ENCODE data around the gene TBL2.

The TBL2 gene, protein sequence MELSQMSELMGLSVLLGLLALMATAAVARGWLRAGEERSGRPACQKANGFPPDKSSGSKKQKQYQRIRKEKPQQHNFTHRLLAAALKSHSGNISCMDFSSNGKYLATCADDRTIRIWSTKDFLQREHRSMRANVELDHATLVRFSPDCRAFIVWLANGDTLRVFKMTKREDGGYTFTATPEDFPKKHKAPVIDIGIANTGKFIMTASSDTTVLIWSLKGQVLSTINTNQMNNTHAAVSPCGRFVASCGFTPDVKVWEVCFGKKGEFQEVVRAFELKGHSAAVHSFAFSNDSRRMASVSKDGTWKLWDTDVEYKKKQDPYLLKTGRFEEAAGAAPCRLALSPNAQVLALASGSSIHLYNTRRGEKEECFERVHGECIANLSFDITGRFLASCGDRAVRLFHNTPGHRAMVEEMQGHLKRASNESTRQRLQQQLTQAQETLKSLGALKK

DNA sequence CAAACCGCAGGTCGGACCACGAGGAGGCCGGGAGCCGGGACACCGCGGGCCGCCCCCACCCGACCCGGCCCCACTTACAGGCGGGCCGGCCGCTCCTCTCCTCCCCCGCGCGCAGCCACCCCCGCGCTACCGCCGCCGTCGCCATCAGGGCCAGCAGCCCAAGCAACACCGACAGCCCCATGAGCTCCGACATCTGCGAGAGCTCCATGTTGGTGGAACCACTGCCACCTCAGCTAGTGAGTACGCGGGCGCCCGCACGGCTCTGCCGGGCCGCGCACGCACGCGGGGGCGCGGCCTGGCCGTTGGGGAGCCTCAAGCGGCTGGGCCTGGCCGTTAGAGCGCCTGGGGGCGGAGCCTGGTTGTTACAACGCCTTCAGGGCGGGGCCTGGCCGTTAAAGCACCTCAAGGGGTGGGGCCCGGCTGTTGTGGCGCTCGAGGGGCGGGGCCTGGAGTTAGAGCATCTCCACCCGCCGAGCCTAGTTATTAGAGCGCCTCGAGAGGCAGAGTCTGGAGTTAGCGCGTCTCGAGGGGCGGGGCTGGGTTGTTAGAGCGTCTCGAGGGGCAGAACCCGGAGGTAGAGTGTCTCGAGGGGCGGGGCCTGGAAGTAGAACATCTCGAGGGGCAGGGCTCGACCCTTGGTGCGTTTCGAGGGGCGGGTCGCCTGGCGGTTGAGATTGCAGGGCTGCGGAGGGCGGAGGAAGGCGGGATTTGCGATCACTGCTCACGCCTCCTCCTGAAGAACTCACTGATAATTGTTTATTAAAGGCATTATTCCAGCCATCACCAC lies at the start of gene TBL2:
TSS of gene TBL2 (minus strand) at position 238 of the 787 bp plus-strand sequence. CDS start at position 208, 30 bp downstream.
- Histone ChIP-seq H3K4me1 (ENCODE audit: control insufficient read depth in 1 of 2, insufficient read depth in 1 of 2, low read depth in 1 of 2, low read length in 1 of 2) (peaks cover 41 to 45% of the 10 kb centered on the region in 2 experiments), H3K27me3 (no peaks in the 10 kb centered on the region), H3K9me3 (no peaks in the 10 kb centered on the region), H3K4me3 (ENCODE audit: low read depth in 1 of 2, low read length in 1 of 2) (peak within 1 kb of the TSS; percentile 80 to 92), H3K36me3 (peaks cover 9% of the 10 kb centered on the region), H3K27ac (peak within 1 kb of the TSS; percentile 86)
- TF ChIP-seq, protein P1, sequence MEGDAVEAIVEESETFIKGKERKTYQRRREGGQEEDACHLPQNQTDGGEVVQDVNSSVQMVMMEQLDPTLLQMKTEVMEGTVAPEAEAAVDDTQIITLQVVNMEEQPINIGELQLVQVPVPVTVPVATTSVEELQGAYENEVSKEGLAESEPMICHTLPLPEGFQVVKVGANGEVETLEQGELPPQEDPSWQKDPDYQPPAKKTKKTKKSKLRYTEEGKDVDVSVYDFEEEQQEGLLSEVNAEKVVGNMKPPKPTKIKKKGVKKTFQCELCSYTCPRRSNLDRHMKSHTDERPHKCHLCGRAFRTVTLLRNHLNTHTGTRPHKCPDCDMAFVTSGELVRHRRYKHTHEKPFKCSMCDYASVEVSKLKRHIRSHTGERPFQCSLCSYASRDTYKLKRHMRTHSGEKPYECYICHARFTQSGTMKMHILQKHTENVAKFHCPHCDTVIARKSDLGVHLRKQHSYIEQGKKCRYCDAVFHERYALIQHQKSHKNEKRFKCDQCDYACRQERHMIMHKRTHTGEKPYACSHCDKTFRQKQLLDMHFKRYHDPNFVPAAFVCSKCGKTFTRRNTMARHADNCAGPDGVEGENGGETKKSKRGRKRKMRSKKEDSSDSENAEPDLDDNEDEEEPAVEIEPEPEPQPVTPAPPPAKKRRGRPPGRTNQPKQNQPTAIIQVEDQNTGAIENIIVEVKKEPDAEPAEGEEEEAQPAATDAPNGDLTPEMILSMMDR (IDR thresholded peaks at IDR 0.05) = peak; percentile 83

DNA sequence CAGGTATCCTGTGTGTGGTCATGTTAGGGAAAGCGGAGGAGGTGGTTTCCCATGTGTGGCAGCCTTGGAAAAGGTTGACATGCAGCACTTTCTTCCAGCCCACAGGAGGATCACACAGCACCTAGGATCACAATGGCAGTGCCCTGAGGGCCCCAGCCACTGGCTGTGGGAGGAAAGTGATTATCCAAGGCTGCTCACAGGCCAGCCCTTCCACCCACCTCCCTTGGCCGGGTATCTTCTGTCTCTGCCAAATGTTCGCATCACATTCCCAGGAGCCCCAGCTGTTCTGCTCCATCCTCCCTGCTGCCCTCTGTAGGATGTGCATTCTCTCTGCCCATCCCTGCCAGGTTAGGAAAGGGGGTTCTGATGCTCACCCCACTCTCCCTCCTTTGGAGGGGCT lies 48.4 kb upstream of the TBL2 start:
- TF ChIP-seq, protein P1 (IDR thresholded peaks at IDR 0.05) = no peak
- no peaks in the 10 kb centered on the region for H3K36me3 ChIP-seq
- no peak overlapping the region for H3K4me3 ChIP-seq (ENCODE audit: low read depth in 1 of 2, low read length in 1 of 2)
- peaks cover 3 to 18% of the 10 kb centered on the region in 2 experiments for H3K4me1 ChIP-seq (ENCODE audit: control insufficient read depth in 1 of 2, insufficient read depth in 1 of 2, low read depth in 1 of 2, low read length in 1 of 2)
- H3K27ac ChIP-seq = no peak overlapping the region
- H3K27me3 ChIP-seq = peaks cover 95% of the 10 kb centered on the region
- no peaks in the 10 kb centered on the region for H3K9me3 ChIP-seq

DNA sequence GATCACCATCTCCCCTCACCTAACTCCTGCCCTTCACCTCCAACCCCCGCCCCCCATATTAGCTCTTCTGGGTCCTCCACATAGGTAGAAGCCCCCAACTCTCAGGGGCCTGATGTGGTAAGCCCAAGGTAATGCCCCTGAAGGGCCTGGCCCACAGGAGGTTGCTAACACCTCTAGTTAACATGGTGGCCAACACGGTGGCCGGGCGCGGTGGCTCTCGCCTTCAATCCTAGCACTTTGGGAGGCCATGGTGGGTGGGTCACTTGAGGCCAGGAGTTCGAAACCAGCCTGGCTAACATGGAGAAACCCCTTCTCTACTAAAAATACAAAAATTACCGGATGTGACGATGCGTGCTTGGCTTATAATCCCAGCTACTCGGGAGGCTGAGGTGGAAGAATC lies 46.9 kb upstream of the TBL2 start:
- Histone ChIP-seq H3K4me3 (ENCODE audit: low read depth in 1 of 2, low read length in 1 of 2) (no peak overlapping the region), H3K27me3 (peaks cover 95% of the 10 kb centered on the region), H3K4me1 (ENCODE audit: control insufficient read depth in 1 of 2, insufficient read depth in 1 of 2, low read depth in 1 of 2, low read length in 1 of 2) (peaks cover 3 to 18% of the 10 kb centered on the region in 2 experiments), H3K9me3 (no peaks in the 10 kb centered on the region), H3K27ac (no peak overlapping the region), H3K36me3 (no peaks in the 10 kb centered on the region)
- TF ChIP-seq, protein P1 (IDR thresholded peaks at IDR 0.05) = no peak

DNA sequence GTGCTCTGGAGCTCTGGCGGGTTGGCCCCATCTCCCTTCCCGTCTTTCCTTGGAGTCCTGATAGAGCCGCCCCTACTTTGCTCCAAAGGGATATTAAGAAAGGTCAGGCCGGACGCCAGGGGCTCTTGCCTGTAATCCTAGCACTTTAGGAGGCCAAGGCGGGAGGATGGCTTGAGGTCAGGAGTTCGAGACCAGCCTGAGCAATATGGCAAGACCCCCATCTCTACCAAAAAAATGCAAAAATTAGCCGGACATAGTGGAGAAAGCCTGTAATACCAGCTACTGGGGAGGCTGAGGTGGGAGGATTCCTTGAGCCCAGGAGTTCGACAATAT lies 46.3 kb upstream of the TBL2 start:
- TF ChIP-seq, protein P1 (IDR thresholded peaks at IDR 0.05) = no peak
- peaks cover 100% of the 10 kb centered on the region for H3K27me3 ChIP-seq
- H3K4me3 ChIP-seq (ENCODE audit: low read depth in 1 of 2, low read length in 1 of 2) = peak overlapping the region in 1 of 2 experiments; percentile 53
- H3K36me3 ChIP-seq = no peaks in the 10 kb centered on the region
- H3K27ac ChIP-seq = no peak overlapping the region
- H3K4me1 ChIP-seq (ENCODE audit: control insufficient read depth in 1 of 2, insufficient read depth in 1 of 2, low read depth in 1 of 2, low read length in 1 of 2) = peaks cover 3 to 18% of the 10 kb centered on the region in 2 experiments
- H3K9me3 ChIP-seq = no peaks in the 10 kb centered on the region

DNA sequence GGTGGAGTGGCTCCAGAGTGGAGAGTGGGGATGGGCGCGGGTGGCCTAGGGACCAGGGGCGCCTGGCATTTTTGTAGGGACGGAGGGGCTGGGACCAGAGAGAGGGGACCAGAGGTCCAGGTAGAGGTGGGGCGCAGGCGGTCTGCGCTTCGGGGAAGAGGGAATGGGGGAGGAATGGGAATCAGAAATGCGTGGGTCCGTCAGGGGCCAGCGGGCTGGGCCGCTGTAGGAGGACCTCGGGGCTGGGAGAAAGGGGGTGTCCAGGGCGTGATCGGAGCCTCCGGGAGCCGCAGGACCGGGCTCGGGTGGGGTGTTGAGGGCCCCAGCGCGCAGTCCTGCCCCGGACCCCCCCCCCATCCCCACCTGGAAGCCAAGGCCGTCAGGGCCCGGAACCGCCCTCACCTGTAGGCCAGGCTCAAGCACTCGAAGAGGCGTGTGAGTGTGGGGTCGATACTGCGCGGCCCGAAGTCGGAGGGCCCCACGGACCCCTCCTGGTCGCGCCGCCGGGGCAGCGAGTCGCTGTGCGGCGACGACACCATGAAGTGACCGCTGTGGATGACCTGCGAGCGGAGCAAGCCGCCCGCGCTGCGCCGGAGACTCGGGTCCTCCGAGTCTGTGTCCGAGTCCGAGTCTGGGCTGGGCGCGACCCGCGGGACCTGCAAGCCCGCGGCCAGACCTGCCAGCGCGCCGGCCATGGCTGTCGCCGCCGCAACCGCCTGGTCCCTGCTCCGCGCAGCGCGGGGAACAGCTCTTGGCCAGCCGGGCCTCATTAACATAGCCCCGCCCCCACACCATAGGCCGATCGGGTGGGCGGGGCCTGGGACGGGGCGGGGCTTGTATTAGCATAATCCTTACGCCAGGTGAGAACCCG lies 45.7 kb upstream of the TBL2 start, which contains the start of gene MLXIPL:
TSS of gene MLXIPL (minus strand) at position 725 of the 871 bp plus-strand sequence. CDS start at position 695, 30 bp downstream.
- no peaks in the 10 kb centered on the region for H3K36me3 ChIP-seq
- TF ChIP-seq, protein P1 (IDR thresholded peaks at IDR 0.05) = no peak
- no peak within 1 kb of the TSS for H3K27ac ChIP-seq
- H3K4me1 ChIP-seq (ENCODE audit: control insufficient read depth in 1 of 2, insufficient read depth in 1 of 2, low read depth in 1 of 2, low read length in 1 of 2) = peaks cover 3 to 18% of the 10 kb centered on the region in 2 experiments
- peaks cover 100% of the 10 kb centered on the region for H3K27me3 ChIP-seq
- no peaks in the 10 kb centered on the region for H3K9me3 ChIP-seq
- H3K4me3 ChIP-seq (ENCODE audit: low read depth in 1 of 2, low read length in 1 of 2) = peak within 1 kb of the TSS; percentile 31 to 53

All from neutrophil (primary cell).